Neural cell (in vitro differentiated cells): ENCODE measurements around the gene DCHS2. TPM values are rescaled to one million over a fixed set of nuclear protein-coding genes. Genes with fewer than 3 reads are reported as not detected.

Experiments used
- H2AFZ ChIP-seq: fragments of 200-600, 300-800 bp; sonication (generic), shearing (Covaris generic); 2 replicates; pipeline ENCODE4 v1.6.0; 2014; ENCODE audit warnings: low read depth, mild to moderate bottlenecking, antibody characterized with exemption, low read length, moderate library complexity
- H3F3A ChIP-seq: fragments of 200-600 bp; shearing (Covaris generic); 2 replicates; pipeline ENCODE4 v1.6.1; 2016; ENCODE audit warnings: mild to moderate bottlenecking, moderate library complexity, mixed read lengths, antibody characterized with exemption, low read length; ENCODE audit not compliant: insufficient read depth, poor library complexity, severe bottlenecking
- H3K27ac ChIP-seq: fragments of 200-600, 300-800 bp; sonication (generic), shearing (Covaris generic); 2 replicates; pipeline ENCODE4 v1.5.1; 2014; ENCODE audit warnings: mild to moderate bottlenecking, low read length, moderate library complexity
- H3K27me3 ChIP-seq: fragments of 300-800, 200-600 bp; sonication (generic), shearing (Covaris generic); 2 replicates; pipeline ENCODE4 v1.6.0; 2014; ENCODE audit warnings: mild to moderate bottlenecking, low read depth, low read length, moderate library complexity; ENCODE audit not compliant: insufficient read depth
- H3K36me3 ChIP-seq: fragments of 300-800, 200-600 bp; sonication (generic), shearing (Covaris generic); 2 replicates; pipeline ENCODE4 v1.5.1; 2014; ENCODE audit warnings: mild to moderate bottlenecking, antibody characterized with exemption, low read length, moderate library complexity; ENCODE audit not compliant: insufficient read depth
- H3K4me2 ChIP-seq: fragments of 300-800, 200-600 bp; sonication (generic), shearing (Covaris generic); 2 replicates; pipeline ENCODE4 v1.6.0; 2014; ENCODE audit warnings: mild to moderate bottlenecking, low read length
- H3K4me3 ChIP-seq: fragments of 300-800, 200-600 bp; sonication (generic), shearing (Covaris generic); 2 replicates; pipeline ENCODE4 v1.5.1; 2014; ENCODE audit warnings: mild to moderate bottlenecking, low read length, moderate library complexity
- H3K79me2 ChIP-seq: fragments of 200-600 bp; shearing (Covaris generic); replicated peaks from 2 replicates; pipeline ENCODE4 v1.6.0; 2014; ENCODE audit warnings: mild to moderate bottlenecking, low read length, moderate library complexity; ENCODE audit not compliant: insufficient read depth
- H3K9ac ChIP-seq: fragments of 300-800, 200-600 bp; sonication (generic), shearing (Covaris generic); 2 replicates; pipeline ENCODE4 v1.6.1; 2016; ENCODE audit warnings: mild to moderate bottlenecking, low read length, mixed read lengths
- H3K9me2 ChIP-seq: fragments of 200-600 bp; shearing (Covaris generic); 2 replicates; pipeline ENCODE4 v1.6.1; 2016; ENCODE audit warnings: mild to moderate bottlenecking, low read length, mixed read lengths; ENCODE audit not compliant: insufficient read depth
- H3K9me3 ChIP-seq: fragments of 200-600, 300-800 bp; sonication (generic), shearing (Covaris generic); 2 replicates; pipeline ENCODE4 v1.6.1; 2016; ENCODE audit warnings: mild to moderate bottlenecking, mixed run types, low read length, moderate library complexity, mixed read lengths
- H4K20me1 ChIP-seq: fragments of 200-600 bp; shearing (Covaris generic); 2 replicates; pipeline ENCODE4 v1.6.1; 2016; ENCODE audit warnings: mild to moderate bottlenecking, mixed run types; ENCODE audit not compliant: insufficient read depth
- CTCF ChIP-seq: fragments of 450-650 bp; IDR thresholded peaks from 2 replicates; pipeline ENCODE4 v1.5.1; 2014; ENCODE audit warnings: antibody characterized with exemption, mild to moderate bottlenecking, moderate library complexity; ENCODE audit not compliant: poor library complexity, severe bottlenecking
- EP300 ChIP-seq: fragments of 450-650 bp; conservative IDR thresholded peaks from 2 replicates; pipeline ENCODE4 v1.6.1; 2014; ENCODE audit warnings: antibody characterized with exemption, mild to moderate bottlenecking, moderate library complexity; ENCODE audit not compliant: poor library complexity, severe bottlenecking
- EZH2 ChIP-seq: fragments of 200-600, 300-800 bp; shearing (Covaris generic), sonication (generic); IDR thresholded peaks from 2 replicates; pipeline ENCODE4 v1.6.1; 2014; ENCODE audit warnings: antibody characterized with exemption, low read length, borderline replicate concordance, mild to moderate bottlenecking; ENCODE audit not compliant: insufficient read depth, poor library complexity, severe bottlenecking
- MXI1 ChIP-seq: fragments of 450-650 bp; conservative IDR thresholded peaks from 2 replicates; pipeline ENCODE4 v1.6.1; 2014; ENCODE audit warnings: antibody characterized with exemption, mild to moderate bottlenecking; ENCODE audit not compliant: poor library complexity, severe bottlenecking
- POLR2AphosphoS5 ChIP-seq: IDR thresholded peaks from 2 replicates; pipeline ENCODE4 v1.6.1; 2012
- RAD21 ChIP-seq: fragments of 450-650 bp; conservative IDR thresholded peaks from 2 replicates; pipeline ENCODE4 v1.6.1; 2014; ENCODE audit warnings: antibody characterized with exemption, mild to moderate bottlenecking, moderate library complexity
- REST ChIP-seq: IDR thresholded peaks from 2 replicates; pipeline ENCODE4 v1.6.1; 2012; ENCODE audit warnings: borderline replicate concordance
- SMC3 ChIP-seq: fragments of 450-650 bp; conservative IDR thresholded peaks from 2 replicates; pipeline ENCODE4 v1.6.1; 2014; ENCODE audit warnings: antibody characterized with exemption, mild to moderate bottlenecking, moderate library complexity; ENCODE audit not compliant: poor library complexity
- TAF1 ChIP-seq: IDR thresholded peaks from 2 replicates; pipeline ENCODE4 v1.6.1; 2012; ENCODE audit warnings: low read depth
- polyA plus RNA-seq: library from polyadenylated mRNA; depleted of rRNA; stranded (reverse); fragments of >200 nt; gene quantifications from 2 replicates; pipeline ENCODE4 v1.2.3, GENCODE V29; 2014

The DCHS2 gene
- polyA plus RNA-seq, 1 donor from 2014 or later = 1.6 TPM

GRCh38 chr4:154519214-154519613, 27.6 kb upstream of the DCHS2 start:
- Histone ChIP-seq H2AFZ (no peak overlapping the region), H3K36me3 (no peaks in the 10 kb centered on the region), H3K4me3 (no peak overlapping the region), H3K4me2 (no peak overlapping the region), H3F3A (no peaks in the 10 kb centered on the region), H3K9ac (no peak overlapping the region), H3K9me2 (no peaks in the 10 kb centered on the region), H4K20me1 (no peaks in the 10 kb centered on the region), H3K79me2 (no peaks in the 10 kb centered on the region), H3K27me3 (no peaks in the 10 kb centered on the region), H3K27ac (no peak overlapping the region), H3K9me3 (no peaks in the 10 kb centered on the region)
- TF ChIP-seq EZH2 = no peak
- no peak for TF ChIP-seq SMC3
- TF ChIP-seq POLR2AphosphoS5 = no peak
- no peak for TF ChIP-seq MXI1
- no peak for TF ChIP-seq REST

- Histone ChIP-seq H3K79me2 (no peaks in the 10 kb centered on the region), H3K27me3 (no peaks in the 10 kb centered on the region), H3K9me2 (no peaks in the 10 kb centered on the region), H3K4me2 (no peak overlapping the region), H4K20me1 (no peaks in the 10 kb centered on the region), H3K9me3 (no peaks in the 10 kb centered on the region), H2AFZ (no peak overlapping the region), H3K36me3 (no peaks in the 10 kb centered on the region), H3K9ac (no peak overlapping the region), H3K27ac (no peak overlapping the region), H3K4me3 (no peak overlapping the region), H3F3A (no peaks in the 10 kb centered on the region)
- TF ChIP-seq TAF1 (no peak), REST (no peak), EZH2 (no peak), RAD21 (no peak), CTCF (no peak), SMC3 (no peak), MXI1 (no peak), EP300 (no peak), POLR2AphosphoS5 (no peak)
Observed at GRCh38 chr4:154517591-154517990, 26.0 kb upstream of the DCHS2 start.
